Bronchial epithelial cell (primary cell): ENCODE measurements around the gene FGF4. TPM values are rescaled to one million over a fixed set of nuclear protein-coding genes. Genes with fewer than 3 reads are reported as not detected.
A peak's percentile ranks its signal among the peaks of the same experiment; 100 is the strongest.

Experiments used
- DNase-seq: peaks from one replicate; pipeline ENCODE4 v3.0.0-alpha.2; 2010; ENCODE audit warnings: low read depth
- FAIRE-seq: peaks from 2 replicates; lab custom pipeline; 2011; peaks lifted over from hg19 to GRCh38; lab: Jason Lieb, UNC
- H3K27me3 ChIP-seq: 2 replicates; pipeline ENCODE4 v1.5.1; 2011; ENCODE audit warnings: low read length; ENCODE audit not compliant: control insufficient read depth, insufficient read depth
- H3K36me3 ChIP-seq: 2 replicates; pipeline ENCODE4 v1.5.1; 2011; ENCODE audit warnings: low read length; ENCODE audit not compliant: control insufficient read depth, insufficient read depth
- H3K4me3 ChIP-seq: 2 replicates; pipeline ENCODE4 v1.5.1; 2011; ENCODE audit warnings: mild to moderate bottlenecking, low read depth, low read length, control low read depth
- total RNA-seq: library from RNA; depleted of rRNA; stranded (reverse); fragments of >200 nt; gene quantifications from 2 replicates; pipeline ENCODE4 v1.2.1, GENCODE V29; 2014
- TF ChIP-seq, protein P1 (sequence below): IDR thresholded peaks from 2 replicates; pipeline ENCODE4 v1.5.1; 2011; ENCODE audit warnings: mild to moderate bottlenecking, moderate library complexity, low read length, control low read depth, inconsistent platforms; ENCODE audit not compliant: insufficient read depth, severe bottlenecking

FGF4 gene
- total RNA-seq, 1 donor from 2014 or later, result not detected

DNA sequence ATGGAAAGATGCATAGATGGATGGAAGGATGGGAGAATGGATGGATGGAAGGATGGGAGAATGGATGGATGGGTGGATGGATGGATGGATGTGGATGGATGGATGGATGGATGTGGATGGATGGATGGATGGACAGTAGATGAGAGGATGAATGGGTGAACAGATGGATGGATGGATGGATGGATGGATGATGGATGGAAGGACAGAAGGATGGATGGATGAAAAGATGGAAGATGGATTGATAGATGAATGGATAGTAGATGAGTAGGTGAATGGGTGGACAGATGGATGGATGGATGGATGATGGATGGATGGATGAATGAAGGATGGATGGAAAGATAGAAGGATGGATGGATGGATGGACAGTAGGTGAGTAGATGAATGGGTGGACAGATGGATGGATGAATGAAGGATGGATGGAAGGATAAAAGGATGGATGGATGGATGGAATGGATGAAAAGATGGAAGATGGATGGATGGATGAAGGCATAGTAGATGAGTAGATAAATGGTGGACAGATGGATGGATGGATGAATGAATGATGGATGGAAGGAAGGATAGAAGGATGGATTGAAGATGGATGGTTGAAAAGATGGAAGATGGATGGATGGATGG lies 28.6 kb upstream of the FGF4 start:
- no peak for FAIRE-seq
- Histone ChIP-seq H3K36me3 (no peaks in the 10 kb centered on the region), H3K27me3 (peaks cover 4% of the 10 kb centered on the region), H3K4me3 (no peak overlapping the region)
- TF ChIP-seq, protein P1, sequence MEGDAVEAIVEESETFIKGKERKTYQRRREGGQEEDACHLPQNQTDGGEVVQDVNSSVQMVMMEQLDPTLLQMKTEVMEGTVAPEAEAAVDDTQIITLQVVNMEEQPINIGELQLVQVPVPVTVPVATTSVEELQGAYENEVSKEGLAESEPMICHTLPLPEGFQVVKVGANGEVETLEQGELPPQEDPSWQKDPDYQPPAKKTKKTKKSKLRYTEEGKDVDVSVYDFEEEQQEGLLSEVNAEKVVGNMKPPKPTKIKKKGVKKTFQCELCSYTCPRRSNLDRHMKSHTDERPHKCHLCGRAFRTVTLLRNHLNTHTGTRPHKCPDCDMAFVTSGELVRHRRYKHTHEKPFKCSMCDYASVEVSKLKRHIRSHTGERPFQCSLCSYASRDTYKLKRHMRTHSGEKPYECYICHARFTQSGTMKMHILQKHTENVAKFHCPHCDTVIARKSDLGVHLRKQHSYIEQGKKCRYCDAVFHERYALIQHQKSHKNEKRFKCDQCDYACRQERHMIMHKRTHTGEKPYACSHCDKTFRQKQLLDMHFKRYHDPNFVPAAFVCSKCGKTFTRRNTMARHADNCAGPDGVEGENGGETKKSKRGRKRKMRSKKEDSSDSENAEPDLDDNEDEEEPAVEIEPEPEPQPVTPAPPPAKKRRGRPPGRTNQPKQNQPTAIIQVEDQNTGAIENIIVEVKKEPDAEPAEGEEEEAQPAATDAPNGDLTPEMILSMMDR, result no peak
- DNase-seq, result no peak

DNA sequence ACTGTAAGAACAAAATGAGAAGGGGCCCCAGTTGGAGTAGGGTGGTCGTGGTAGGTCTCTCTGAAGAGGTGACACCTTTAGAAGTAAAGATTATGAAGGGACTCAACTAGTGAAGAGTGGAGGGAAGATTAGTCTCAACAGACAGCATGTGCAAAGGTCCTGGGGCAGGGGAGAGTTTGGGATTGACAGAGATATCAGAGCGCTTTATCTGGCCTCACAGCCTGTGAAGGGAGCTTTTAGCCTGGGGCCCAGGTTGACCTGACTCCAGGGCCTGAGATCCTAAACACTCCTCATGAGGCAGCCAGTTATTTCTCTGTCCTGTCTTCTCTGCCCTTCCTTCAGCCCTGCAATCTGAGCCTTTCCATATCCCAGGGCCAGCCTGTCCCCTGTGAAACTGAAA lies 27.9 kb upstream of the FGF4 start:
- H3K36me3 ChIP-seq, result no peaks in the 10 kb centered on the region
- TF ChIP-seq, protein P1, result no peak
- DNase-seq (no peak), FAIRE-seq (no peak)
- no peak overlapping the region for H3K4me3 ChIP-seq
- H3K27me3 ChIP-seq, result peaks cover 3% of the 10 kb centered on the region

DNA sequence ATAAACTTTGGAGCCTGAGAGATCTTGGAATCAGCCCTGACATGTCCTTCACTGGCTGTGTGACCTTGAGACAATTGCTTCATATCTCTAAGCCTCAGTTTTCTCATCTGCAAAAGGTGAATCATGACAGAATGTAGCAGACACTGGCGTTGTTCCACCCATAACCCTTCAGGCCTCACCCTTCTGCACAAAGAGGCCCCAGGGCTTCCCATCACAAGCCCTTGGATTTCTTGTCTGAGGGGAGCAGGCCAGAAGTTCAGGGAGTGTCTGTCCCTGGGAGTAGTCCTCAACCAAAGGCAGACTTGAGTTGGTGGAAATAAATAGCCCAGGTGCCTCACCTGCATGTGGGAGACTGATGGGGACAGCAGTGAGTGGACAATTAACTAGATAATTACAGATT lies 27.4 kb upstream of the FGF4 start:
- DNase-seq, result no peak
- FAIRE-seq, result no peak
- no peaks in the 10 kb centered on the region for H3K36me3 ChIP-seq
- H3K27me3 ChIP-seq, result no peaks in the 10 kb centered on the region
- H3K4me3 ChIP-seq, result no peak overlapping the region
- TF ChIP-seq, protein P1, result no peak

DNA sequence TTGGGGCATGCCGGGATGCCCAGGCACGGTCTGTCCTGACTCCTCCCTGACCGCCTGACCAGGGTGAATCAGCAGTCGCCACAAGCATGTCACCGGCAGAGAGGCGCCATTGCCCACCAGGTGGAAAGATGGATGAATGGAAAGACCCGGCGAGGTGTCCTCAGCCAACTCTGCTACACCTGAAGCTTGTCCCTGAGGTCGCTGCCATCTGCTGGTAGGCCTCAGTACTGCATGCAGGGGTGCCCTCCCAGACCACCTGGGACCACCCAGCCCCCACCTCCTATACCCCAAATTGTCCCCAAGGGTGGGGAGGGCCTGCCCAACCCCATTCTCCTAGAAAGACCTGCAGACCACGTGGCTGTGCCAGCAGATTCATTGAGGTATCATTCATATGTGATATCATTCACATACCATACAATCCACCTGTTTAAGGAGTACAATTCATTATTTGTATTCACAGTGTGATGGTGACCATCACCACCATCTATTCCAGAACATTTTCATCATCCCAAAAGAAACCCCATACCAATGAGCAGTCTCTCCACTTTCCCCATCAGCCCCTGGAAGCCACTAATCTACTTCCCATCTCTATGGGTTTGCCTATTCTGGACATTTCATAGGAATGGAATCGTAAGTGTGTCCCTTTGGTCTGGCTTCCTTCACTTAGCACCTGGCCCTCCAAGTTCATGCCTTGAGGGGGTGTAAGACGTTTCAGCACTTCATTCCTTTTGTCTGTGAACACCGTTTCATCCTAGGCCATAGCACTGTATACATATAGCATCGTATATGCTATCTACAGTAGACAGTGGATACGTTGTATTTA lies 26.6 kb upstream of the FGF4 start:
- Histone ChIP-seq H3K4me3 (no peak overlapping the region), H3K27me3 (no peaks in the 10 kb centered on the region), H3K36me3 (no peaks in the 10 kb centered on the region)
- TF ChIP-seq, protein P1, result peak; percentile 79
- FAIRE-seq (no peak), DNase-seq (no peak)

DNA sequence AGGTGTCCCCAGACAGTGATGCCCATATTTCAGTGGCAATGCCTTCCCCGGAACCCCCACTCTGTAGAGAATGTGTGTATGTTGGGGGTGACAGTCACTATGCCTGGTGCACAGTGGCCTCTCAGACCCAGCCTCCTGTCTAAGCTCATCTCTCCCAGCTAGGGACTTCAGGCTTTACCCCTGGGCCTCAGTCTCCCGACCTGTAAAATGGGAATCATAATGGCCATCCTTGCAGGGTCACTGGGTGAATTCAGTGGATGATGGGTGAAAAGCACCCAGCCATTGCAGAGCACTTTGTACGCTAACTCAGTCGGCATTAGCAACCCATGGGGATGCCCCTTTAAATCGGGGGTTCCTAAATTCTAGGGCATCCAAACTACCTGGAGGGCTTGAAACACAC lies 25.1 kb upstream of the FGF4 start:
- H3K4me3 ChIP-seq, result no peak overlapping the region
- H3K36me3 ChIP-seq, result no peaks in the 10 kb centered on the region
- H3K27me3 ChIP-seq, result no peaks in the 10 kb centered on the region
- DNase-seq (no peak), FAIRE-seq (no peak)
- TF ChIP-seq, protein P1, result no peak
